SW 1271 (cell line): ENCODE measurements around the gene TEX2.
"Not testable (repeated sequence)": the region's sequence is repeated elsewhere in the genome, so short reads cannot be mapped to it uniquely, and the experiment has no call there.

Experiments used
- DNase-seq, 2 experiments: peaks; one replicate each; lab custom pipeline; 2025; lab: John Stamatoyannopoulos, UW

TEX2 gene

DNA sequence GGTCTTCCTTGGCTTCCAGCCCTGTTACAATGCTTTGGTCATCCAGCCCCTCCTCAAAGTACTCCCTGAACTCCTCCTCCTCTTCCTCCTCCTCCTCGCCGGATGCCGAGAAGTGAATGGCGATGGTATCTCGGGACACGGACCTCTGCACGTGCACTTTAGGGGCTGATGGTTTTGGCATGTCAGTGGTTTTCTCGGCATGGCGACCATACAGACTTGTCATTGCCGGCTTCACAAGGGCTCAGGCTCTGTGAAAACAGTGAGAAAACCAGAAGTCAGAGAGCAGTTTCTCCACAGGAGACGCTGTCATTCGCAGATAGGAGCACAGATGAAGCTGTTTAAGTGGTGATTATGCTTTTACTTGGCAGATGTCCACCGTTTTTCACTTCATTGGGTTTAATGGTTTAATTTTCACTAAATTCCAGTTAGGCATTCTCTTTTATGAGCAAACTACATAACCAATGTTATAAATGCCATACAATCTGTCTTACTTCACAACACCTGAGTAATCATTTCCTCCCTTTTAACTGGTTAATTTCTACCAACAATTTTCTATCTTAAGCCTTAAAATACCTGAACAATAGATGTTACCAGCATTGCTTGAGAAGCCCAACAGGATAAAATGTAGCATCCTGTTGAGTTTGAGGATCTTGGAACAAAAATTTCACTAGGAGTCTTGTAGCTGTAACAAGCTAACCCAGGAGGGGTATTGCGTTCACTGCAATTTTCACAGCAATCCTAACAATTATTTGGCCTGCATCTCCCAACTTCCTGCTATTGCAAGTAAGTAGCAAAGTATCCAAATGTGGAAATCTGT, 48.9 kb downstream of the TEX2 start:
- DNase-seq = no peak

DNA sequence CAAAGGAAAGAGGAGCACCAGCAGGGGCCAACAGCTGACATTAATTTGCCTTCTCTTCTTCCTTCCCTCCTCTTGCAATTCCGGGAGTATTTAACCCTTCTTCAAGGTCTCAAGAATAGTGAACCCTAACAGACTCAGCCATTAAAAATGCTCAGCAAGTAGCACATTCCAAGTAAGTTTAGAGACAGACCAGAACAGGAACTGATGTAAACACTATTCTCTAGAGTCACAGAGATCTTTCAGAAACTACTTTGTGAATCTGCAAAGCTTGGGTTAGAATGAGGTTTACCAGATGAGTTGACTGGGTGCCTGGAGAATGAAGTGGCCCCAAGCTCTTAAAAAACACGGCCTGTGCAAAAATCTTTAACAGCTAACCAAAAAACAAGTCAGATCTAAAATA, 50.9 kb downstream of the TEX2 start:
- no peak for DNase-seq

DNA sequence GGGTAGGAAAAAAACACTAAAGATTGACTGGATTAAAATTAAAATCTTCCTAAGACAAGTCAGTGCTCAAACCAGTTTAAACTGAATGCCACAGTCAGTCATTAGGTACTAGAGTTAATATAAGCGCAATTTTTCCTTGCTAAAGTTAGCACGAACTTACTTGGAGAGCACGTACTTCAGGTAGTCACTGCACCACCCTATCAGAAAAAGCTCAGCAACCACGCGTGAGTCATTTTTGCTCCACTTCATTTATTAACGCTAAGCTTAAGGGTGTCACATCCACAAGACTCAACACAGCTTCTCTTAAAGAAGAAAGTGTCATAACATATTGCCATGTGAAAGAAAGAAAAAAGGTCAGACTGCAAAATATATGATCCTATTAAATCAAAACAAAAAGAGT, 53.1 kb downstream of the TEX2 start:
- no peak for DNase-seq

DNA sequence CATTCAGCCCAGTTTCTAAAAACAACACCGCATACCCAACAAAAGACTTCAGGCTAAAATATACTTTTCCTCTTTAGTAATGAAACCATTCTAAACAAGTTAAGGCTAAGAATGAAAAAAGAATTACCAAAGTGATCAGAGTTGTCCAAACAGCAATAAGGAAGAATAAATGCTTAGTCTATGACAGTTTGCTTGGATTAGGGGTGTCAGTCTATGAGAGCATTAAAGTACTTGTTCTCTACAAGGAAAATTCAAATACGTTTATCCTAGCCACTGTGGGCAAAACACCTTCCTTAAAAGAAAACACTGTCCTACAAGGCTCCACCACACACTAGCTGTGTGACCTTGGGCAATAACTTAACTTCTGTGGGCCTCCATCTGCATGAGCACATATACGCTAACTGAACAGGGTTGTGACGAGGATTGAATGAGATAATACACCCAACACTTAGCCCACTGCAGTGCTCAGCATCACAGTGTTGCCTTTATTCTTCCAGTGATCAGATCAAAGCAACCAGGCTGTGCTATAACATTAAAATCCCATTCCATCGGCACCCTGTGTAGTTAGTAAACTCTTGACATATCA, 53.6 kb downstream of the TEX2 start:
- DNase-seq = no peak

DNA sequence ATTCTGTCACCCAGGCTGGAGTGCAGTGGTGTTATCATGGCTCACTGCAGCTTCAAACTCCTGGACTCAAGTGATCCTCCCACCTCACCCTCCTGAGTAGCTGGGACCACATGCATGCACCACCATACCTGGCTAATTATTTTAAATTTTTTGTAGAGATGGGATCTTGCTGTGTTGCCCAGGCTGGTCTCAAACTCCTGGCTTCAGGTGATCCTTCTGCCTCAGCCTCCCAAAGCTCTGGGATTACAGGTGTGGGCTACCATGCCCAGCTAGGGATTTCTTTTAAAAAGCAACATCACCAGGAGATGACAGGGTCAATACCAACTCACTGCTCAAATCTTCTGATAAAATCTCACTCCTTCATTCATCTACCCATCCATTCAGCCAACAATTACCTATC, 54.4 kb downstream of the TEX2 start:
- DNase-seq = not testable (repeated sequence)

DNA sequence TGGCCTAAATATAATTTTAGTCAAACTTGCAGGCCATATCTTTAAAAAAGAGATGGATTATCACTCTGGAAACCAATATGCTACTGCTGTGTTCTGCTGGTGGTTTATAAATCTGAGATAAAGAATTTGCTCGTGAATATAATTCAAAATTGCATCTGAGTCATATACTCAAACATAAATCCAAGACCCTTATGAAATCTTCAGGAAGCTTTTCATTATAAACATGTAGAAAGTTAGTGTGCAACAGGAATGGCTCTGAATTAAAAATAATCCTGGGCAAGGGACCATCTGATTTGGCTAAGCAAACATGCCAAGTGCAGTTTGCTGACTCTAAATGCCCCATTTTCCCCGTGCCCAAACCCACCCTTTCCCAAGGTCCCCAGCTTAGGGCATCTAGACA, 57.3 kb downstream of the TEX2 start:
- no peak for DNase-seq

DNA sequence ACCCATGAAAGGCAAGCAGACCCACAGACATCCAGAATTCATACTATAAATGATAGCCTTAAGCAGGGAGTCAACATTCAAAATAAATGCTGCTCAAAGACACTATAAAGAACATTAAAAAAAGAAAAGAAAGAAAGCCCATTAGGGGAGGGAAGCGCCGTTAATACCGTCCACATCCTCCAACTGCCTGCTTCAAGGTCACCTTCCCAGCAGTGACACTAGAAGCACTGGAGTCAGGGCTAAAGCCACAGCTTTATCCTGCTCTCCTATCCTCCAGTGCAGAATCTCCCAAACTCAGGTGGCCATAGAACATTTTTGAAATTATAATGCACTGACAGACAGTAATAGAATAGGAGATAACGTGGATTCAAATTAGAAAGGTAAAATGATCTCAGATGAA, 59.4 kb downstream of the TEX2 start:
- DNase-seq = no peak

DNA sequence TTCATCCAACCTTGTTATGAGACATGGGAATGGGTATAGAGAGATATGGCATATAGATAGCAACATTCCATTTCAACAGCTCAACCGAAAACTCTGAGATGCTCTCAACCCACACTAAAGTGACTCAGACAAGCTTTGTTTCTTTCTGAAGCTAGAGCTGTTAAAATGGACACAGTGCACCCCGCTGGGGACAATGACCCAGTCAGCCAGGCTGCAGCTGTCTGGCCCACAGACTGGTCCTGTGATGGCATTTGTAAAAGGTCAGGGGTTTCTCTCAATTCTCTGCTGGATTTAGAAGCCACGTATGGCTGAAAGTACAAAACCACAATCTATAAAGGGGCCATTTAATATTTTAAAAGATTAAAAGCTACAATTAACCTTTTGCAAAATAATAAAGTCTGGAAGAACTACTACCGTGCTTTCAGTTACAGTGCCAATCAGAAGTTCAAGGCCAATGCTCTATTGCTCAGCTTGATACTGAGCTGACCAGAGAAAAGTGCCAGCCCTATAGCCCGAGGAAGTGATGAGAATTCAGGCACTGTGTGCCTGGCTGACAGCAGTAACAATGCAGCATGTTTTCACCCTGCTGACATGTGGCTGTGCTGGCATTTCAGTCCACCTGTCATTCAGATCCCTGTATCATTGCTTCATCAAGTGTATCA, 60.2 kb downstream of the TEX2 start:
- no peak for DNase-seq

DNA sequence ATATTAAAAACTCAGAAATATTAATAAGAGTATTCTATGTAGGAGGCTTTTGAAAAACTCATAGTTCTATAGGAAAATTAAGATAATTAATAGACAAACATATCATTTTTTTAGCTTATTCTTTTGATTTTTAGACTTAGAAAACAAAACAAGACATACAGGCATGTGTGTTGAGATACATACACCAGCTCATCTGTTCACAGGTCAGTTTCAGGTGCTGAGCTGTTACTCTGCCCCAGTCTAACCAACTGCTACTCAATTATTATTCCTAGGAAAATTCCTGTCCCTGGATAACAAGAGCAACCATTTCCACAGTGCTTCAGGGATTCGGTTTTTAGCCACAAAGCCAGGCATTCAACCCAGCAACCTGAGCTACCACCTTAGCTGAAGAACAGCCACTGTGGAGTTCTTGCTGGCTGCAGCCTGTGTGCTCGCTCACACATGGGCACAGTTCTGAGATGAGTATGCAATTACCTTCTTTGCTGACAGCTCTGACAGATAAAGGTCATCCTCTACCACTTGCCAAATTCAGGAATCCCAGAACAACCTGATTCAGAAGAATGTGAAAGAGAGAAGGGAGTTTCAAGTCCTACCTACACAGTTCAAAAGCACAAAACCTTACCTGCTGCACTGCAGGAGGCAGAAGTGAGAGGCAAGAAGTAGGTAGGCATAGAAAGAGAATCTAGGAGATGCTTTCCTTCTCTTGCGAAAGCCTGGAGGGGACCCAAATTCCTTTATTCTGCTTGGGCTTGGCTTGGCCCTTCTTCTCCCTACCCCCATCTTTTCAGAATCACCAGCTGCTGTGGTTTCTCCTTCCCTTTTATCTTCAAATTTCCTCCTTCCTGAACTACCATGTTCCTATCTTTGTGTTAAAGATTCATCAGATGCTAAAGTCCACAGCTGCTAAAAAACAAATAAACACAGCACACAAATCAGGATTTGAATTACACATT, 62.7 kb downstream of the TEX2 start:
- no peak for DNase-seq

DNA sequence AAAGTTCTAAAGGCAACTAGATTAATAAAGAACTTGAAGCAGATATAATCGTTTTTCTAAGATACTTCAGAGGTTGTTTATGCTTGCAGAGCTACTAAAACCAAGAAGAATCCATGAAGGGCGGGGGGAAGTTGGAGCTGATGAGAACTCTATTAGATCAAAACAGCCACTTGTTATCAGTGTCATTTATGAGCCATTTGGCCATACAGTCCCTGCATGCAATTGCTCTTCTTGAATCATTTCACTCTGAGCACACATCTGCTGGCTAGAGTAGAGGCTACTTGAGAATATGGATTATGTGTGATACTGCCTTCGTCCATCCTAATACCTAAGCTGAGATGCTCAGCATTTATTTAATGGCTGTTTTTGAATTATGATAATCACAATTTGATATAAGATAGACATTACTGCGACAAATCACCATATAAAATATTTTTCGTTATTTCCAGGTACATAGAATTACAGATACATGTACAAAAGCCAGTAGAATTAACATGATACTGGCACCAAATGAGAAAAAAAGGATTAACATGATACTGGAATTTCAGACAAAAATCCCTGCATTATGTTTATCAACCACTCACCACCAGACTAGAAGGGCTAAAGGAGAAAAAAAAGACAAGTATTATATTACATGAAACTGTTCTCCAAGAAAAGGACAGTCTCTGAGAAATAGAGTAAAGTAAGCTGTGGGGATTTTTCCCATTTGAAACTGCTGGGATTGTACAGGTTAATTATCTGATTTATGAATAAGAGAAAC, 64.5 kb downstream of the TEX2 start:
- no peak for DNase-seq

DNA sequence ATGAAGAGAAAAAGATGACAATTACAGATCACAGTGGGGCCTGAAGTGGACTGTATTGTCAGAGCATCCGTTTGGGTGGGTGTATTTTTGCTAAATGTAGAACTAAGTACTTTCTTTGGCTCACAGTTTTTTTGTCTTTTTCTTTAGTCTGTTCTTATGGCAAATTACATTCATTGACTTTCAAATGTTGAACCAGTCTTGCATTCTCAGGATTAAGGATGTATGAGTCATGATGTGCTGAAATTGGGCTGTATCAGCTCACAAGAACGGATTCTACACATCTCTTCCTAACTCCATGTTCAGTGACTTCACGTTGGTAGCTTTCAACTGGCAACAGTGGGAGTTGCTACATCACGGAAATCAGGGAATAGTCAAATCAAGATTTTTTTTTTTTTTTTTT, 66.5 kb downstream of the TEX2 start:
- peak in 1 of 2 experiments; percentile 9 for DNase-seq

DNA sequence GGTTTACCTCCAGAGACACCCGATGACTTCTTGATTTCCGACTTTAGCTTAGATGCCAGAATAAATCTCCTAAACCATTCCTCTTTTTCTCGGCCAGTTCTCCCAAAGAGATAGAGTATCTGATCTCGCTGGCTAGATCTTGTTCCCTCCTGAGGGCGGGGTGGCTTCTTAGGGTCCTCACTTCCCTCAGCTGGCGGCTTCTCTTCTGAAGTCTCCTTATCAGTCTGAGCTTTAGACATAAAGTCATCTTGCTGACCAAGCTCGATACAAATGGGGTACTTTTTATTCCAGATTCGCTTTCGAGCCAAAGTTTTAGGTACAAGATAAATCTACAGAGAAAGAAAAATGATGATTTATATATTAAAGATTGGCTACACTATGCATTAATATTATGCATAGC, 69.5 kb downstream of the TEX2 start:
- DNase-seq = no peak

DNA sequence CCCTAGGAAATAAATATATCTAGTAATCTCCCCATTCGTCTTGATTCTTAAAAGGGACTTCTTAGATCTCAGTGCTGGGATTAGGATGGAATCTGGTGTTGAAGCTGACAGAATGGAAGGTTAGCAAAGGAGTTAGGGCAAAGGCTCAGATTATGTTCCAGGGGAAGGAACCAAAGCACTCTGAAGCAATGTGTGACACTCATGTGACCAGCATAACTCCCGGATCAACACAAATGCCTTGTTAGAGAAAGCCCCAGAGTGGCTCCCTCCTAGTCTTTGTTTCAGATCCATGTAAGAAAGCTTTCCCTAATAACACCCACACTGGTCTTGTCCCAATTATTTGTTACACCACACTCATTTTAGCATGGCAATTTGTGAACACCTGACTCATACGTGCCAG, 70.5 kb downstream of the TEX2 start:
- DNase-seq = no peak

DNA sequence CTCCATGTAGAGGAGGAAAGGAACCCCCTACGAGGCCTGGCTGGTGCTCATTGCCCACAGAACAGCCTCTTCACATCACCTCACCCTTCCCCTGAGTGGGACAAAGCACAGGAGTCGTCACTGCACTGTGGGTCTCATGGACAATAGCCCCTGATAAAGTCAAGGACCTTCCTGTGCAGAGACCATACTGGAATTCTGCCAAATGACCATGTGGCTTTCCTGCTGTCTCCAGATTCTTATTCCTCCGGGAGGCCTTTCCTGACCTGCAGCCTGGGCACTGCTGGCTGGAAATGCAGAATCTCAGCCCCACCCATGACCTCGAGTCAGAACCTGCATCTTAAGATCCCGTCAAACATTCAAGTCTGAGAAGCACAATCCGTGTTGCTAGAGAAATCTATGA, 72.6 kb downstream of the TEX2 start:
- no peak for DNase-seq

DNA sequence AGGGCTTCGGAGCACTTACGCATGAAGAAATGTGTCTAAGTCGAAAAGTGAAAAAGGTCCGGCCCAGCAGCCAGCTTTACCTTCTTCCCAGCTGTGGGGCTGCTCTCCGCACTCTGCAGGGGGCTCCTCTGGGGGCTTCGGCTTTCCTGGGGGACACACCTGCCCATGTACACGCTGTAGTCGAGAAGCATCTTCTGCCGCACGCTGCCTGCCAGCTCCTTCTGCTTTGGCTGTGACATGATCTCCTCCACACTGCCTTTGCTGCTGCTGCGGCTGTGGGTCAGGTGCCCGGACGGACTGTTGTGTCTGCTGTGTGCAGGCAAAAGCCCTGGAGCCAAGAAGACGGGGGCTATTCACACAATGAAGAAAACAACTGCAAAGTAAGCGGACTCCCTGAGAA, 75.0 kb downstream of the TEX2 start:
- DNase-seq = no peak

DNA sequence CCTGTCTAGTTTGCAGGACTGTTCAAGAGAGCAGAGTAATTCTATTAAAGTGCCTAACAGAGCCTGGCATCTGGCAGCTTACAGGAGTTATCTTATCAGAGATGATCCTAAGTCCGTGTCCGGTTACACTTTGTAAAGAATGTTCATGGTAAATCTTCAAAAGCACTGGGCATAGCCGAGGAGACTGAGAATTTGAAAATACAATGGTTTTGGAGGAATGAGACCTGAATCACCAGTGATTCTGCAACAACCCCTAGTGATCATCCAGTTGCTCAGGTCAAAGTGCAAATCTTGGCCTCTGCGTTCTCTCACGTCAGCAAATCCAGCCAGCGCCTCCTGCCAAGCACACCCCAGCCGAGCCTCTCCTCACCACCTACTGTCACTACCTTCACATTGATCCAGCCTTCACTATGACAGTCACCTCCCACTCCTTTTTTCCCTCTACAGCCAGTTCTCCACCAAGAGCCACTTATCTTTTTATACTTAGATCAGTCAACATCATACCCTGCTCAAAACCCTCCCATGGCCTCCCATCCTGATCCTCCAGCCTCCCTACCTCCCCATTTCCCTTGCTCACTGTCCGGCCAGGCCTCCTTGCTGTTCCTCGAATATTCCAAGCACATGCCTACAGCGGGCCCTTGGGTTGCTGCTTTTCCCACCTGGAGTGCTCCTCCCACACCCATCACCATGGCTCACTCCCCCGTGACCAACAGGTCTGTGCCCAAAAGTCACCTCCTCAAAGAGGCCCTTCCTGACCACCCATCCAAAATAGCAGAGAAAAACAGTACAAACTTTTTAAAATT, 75.8 kb downstream of the TEX2 start:
- no peak for DNase-seq

DNA sequence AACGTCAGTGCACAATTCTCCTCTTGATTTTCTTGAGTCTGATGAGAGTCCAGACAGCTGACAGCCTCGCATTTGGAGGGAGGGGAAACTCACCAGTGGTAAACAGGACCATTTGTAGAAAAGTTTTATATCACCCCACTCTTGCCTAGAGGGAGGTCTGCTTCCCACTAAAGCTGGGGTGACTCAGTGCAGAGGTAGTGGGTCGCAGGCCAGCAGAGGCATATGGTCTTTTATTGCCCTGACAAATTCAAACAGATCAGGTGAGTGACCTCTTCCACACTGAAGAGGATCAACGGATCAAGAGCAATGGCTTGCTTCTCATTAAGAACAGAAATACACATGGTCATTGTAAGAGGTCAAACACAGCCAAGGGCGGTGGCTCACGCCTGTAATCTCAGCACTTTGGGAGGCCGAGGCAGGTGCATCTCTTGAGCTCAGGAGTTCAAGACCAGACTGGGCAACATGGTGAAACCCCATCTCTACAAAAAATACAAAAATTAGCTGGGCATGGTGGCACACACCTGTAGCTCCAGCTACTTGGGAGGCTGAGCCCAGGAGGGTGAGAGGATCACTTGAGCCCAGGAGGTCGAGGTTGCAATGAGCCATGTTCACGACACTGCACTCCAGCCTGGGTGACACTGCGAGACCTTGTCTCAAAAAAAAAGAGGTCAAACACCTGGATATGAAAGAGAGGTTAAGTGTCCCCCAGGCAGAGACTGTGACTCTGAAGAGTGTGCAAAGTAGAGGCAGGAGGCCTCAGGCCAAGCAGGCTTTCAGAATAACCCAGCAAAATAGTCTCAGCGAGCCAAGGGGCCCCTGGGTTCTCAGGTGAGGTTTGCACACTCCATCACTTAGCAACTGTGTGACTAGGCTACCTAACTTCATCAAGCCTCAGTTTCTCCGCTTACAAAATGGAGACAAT, 76.6 kb downstream of the TEX2 start:
- no peak for DNase-seq

DNA sequence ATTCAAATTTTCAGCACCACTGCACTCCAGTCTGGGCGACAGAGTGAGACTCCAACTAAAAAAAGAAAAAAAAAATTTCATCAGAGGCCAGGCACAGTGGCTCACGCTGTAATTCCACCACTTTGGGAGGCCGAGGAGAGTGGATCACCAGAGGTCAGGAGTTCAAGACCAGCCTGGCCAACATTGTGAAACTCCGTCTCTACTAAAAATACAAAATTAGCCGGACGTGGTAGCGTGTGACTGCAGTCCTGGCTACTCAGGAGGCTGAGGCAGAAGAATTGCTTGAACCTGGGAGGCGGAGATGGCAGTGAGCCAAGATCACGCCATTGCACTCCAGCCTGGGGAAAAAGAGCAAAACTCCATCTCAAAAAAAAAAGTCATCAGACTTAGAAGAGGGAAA, 77.5 kb downstream of the TEX2 start:
- not testable (repeated sequence) for DNase-seq

DNA sequence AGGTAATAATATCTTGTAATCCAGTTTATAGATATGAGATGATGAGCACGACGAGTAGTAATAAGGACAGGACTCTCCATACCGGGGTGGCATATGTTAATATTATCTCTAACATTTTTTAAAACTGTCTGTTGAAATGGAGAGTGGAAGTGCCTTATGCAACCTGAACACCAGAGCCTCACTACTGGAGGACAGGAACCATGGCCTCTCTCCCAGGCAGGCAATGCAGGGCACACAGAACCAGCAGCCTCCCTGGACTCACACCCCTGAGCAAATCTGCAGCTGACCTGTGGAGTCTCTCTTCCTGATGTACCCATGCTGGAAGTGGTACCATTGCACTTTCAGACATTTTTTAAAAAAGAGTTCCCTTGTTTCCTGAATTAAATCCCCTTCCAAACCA, 78.0 kb downstream of the TEX2 start:
- DNase-seq = no peak

DNA sequence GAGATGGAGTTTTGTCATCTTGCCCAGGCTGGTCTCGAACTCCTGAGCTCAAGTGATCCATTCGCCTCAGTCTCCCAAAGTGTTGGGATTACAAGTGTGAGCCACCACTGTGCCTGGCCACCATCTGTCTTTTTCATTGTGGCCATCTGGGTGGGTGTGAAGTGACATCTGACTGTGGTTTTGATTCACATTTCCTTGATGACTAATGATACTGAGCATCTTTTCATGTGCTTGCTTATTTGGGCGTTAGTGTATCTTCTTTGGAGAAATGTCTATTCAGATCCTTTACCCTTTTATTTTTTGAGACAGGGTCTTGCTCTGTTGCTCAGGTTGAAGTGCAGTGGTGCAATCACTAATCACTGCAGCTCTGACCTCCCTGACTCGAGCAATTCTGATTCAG, 79.2 kb downstream of the TEX2 start:
- DNase-seq = peak in 1 of 2 experiments; percentile 20
